ENCODE data around the gene SNTG2. TPM values are rescaled to one million over a fixed set of nuclear protein-coding genes. Genes with fewer than 3 reads are reported as not detected.

Gene SNTG2
- total and polyA plus RNA-seq, 10 donors, result 1.9 to 59.4 (median 18.3) TPM

- intact Hi-C loops (cut with DNase I; ENCODE audit: low total_unique reads), result no loop called here
- no peak for DNase-seq
- no peak overlapping the region for H3K4me3 ChIP-seq
- 77 to 87% (median 85%) methylated on average over 4 of the region's 4 CpGs for WGBS, 5 donors
- no peaks in the 10 kb centered on the region for H3K27me3 ChIP-seq (replicated peaks in 1 of 7)
- H3K36me3 ChIP-seq, result peaks cover 0 to 10% (median 0%) of the 10 kb centered on the region in 6 donors
- H3K9me3 ChIP-seq, result no peaks in the 10 kb centered on the region
- peaks cover 0 to 11% (median 0%) of the 10 kb centered on the region in 6 donors for H3K4me1 ChIP-seq
- H3K27ac ChIP-seq, result no peak overlapping the region
- no peak for TF ChIP-seq POLR2AphosphoS5 (IDR thresholded peaks at IDR 0.05)
- TF ChIP-seq CTCF (IDR thresholded peaks at IDR 0.05 in 8 of 11, conservative IDR thresholded peaks at IDR 0.05 in 3 of 11), result no peak
- no peak for TF ChIP-seq POLR2A (IDR thresholded peaks at IDR 0.05)
Measured at GRCh38 chr2:1286929-1287328, 336.3 kb downstream of the SNTG2 start.

GRCh38 chr2:1287427-1287826, 336.8 kb downstream of the SNTG2 start:
- no peak overlapping the region for H3K27ac ChIP-seq
- intact Hi-C loops (cut with DNase I; ENCODE audit: low total_unique reads), result no loop called here
- H3K4me1 ChIP-seq, result peaks cover 0 to 6% (median 0%) of the 10 kb centered on the region in 6 donors
- no peak overlapping the region for H3K4me3 ChIP-seq
- TF ChIP-seq POLR2A (IDR thresholded peaks at IDR 0.05) (no peak), CTCF (IDR thresholded peaks at IDR 0.05 in 8 of 11, conservative IDR thresholded peaks at IDR 0.05 in 3 of 11) (no peak), POLR2AphosphoS5 (IDR thresholded peaks at IDR 0.05) (no peak)
- no peak for DNase-seq
- H3K9me3 ChIP-seq, result peaks cover 0 to 3% (median 0%) of the 10 kb centered on the region in 8 donors
- H3K27me3 ChIP-seq (replicated peaks in 1 of 7), result no peaks in the 10 kb centered on the region
- 83 to 92% (median 88%) methylated on average over 20 of the region's 20 CpGs for WGBS, 5 donors
- peaks cover 0 to 10% (median 0%) of the 10 kb centered on the region in 6 donors for H3K36me3 ChIP-seq

GRCh38 chr2:1294900-1295299, 344.3 kb downstream of the SNTG2 start:
- Histone ChIP-seq H3K4me1 (no peaks in the 10 kb centered on the region), H3K27me3 (replicated peaks in 1 of 7) (no peaks in the 10 kb centered on the region), H3K27ac (no peak overlapping the region), H3K9me3 (peaks cover 0 to 6% (median 0%) of the 10 kb centered on the region in 8 donors), H3K4me3 (no peak overlapping the region), H3K36me3 (no peaks in the 10 kb centered on the region)
- intact Hi-C loops (cut with DNase I; ENCODE audit: low total_unique reads), result no loop called here
- DNase-seq, result no peak
- WGBS, 5 donors, result 88 to 94% (median 92%) methylated on average over 8 to 13 of the region's 13 CpGs
- TF ChIP-seq POLR2AphosphoS5 (IDR thresholded peaks at IDR 0.05) (no peak), CTCF (IDR thresholded peaks at IDR 0.05 in 8 of 11, conservative IDR thresholded peaks at IDR 0.05 in 3 of 11) (no peak), POLR2A (IDR thresholded peaks at IDR 0.05) (no peak)

- Histone ChIP-seq H3K27me3 (replicated peaks in 1 of 7) (no peaks in the 10 kb centered on the region), H3K9me3 (peaks cover 0 to 6% (median 0%) of the 10 kb centered on the region in 8 donors), H3K4me3 (no peak overlapping the region), H3K27ac (no peak overlapping the region), H3K36me3 (no peaks in the 10 kb centered on the region), H3K4me1 (no peaks in the 10 kb centered on the region)
- DNase-seq, result no peak
- 82 to 95% (median 91%) methylated on average over 9 of the region's 9 CpGs for WGBS, 5 donors
- intact Hi-C loops (cut with DNase I; ENCODE audit: low total_unique reads), result no loop called here
- TF ChIP-seq POLR2AphosphoS5 (IDR thresholded peaks at IDR 0.05) (no peak), POLR2A (IDR thresholded peaks at IDR 0.05) (no peak), CTCF (IDR thresholded peaks at IDR 0.05 in 8 of 11, conservative IDR thresholded peaks at IDR 0.05 in 3 of 11) (no peak)
Measured at GRCh38 chr2:1295740-1296139, 345.1 kb downstream of the SNTG2 start.

All from spleen (tissue), 11 donors.